Activated CD4-positive, alpha-beta T cell treated with anti-CD3 and anti-CD28 coated beads, Interleukin-2, amount 50 U/mL, for 24 hours (primary cell): ENCODE data around the gene MYO1H.
"Not testable (repeated sequence)": the region's sequence is repeated elsewhere in the genome, so short reads cannot be mapped to it uniquely, and the experiment has no call there.

Source experiments
- DNase-seq, 2 donors: peaks; one replicate each; pipeline ENCODE4 v3.0.0-alpha.2; 2020; ENCODE audit warnings: low read depth in 1 of 2, low spot score in 1 of 2

Gene MYO1H

GRCh38 chr12:109469517-109469916 lies 121.8 kb downstream of the MYO1H start:
- no peak for DNase-seq

DNA sequence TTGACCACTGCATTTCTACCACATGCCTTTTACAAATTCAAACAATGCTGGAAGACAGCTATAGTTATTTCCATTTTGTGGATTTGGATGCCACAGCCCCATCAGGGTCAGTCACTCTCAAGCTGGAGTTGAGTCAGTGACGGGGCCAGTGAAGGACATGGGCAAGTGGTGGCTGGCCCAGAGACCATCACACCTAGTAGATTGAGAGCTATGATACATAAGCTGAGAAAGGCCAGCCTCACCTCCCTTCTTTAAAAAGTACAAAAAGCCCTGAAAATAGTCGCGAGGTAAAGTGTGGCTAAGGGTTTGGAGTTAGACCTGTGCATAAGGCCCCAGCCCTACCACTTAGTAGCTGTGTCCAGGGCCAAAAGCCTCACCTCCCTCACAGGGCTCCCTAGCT lies 125.3 kb downstream of the MYO1H start:
- no peak for DNase-seq

DNA sequence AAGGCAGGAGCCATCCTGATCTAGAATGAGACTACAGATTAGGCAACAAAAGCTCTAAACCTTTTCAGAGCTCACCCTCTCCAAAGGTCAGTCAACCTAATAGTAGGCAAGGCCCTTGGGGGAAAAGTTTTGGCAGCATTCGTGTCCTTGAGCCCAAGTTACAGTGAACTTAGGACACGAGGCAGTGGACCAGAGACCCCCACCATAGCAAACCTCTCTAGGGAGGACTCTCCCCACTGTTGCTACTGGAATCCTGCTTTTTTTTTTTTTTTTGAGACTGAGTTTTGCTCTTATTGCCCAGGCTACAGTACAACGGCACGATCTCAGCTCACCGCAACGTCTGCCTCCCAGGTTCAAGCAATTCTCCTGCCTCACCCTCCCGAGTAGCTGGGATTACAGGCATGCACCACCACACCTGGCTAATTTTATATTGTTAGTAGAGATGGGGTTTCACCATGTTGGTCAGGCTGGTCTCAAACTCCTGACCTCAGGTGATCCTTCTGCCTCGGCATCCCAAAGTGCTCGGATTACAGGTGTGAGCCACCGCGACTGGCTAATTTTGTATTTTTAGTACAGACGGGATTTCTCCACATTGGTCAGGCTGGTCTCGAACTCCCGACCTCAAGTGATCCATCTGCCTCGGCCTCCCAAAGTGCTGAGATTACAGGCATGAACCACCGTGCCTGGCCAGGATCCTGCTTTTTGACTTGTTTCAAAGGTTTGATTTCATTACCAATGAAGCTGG lies 126.0 kb downstream of the MYO1H start:
- not testable (repeated sequence) for DNase-seq

DNA sequence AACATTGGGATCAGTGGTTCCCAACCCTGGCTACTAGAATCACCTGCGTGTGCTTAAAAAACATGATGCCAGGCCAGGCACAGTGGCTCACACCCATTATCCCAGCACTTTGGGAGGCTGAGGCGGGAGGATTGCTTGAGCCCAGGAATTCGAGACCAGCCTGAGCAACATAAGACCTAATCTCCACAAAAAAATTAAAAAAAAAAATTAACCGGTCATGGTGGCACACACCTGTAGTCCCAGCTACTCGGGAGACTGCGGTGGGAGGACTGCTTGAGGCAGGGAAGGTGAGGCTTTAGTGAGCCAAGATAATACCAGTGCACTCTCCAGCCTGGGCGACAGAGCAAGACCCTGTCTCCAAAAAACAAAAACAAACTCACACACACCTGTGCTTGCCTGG lies 127.4 kb downstream of the MYO1H start:
- no peak for DNase-seq

- no peak for DNase-seq
Observed at GRCh38 chr12:109475993-109476806, 128.5 kb downstream of the MYO1H start.

DNA sequence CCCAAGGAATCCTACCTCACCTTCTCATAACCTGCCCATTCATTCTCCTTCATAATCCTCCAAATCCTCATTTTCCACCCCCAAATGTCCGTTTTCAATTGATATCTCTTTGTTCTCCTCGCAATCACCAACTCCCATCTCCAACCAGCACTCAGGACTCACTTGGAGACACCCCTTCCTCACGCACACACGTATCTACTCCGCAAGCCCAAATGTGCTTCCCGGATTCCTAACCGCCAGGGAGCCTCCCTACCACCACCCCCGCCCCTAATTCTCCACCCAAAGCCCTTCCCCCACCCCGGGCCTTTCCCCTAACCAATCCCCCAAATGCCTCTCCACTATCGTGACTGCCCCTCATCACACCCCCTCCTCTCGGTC lies 129.1 kb downstream of the MYO1H start:
- no peak for DNase-seq

DNA sequence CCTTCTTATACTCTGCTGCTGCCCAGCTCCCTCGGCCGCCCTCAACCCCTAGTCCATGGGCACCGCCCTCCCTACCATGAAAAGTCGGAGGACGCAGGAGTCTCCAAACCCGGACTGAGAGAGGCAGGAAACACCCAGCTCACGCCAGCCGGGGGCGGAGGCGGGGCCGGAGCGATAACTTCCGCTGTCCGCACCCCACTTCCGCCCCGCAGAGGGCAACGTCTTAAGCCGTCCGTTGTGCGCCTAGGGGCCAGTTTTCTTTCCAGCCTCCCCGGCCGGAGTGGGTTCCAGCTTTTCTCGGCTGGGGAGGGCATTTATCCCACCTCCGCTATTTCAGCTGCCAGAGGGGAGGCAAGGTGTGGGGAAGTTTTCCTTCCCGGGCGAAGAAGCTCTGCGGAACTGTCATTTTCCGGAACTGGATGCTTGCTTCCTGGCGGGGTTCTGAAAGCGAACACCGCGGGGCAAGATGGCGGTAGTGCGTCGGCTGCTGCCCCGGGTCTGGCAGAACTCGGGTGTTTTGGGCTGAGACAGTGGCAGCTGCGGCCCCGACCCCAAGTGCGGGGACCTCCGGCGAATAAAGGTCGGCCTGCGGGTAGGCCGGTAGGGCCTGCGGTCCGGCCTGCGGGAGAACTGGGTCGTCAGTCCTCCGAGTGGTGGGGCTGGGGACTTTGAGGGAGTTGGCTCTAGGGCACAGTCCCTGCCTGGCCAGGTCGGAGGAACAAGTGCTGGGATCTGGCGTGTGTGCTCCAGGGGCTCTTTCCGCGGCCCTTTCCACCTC lies 129.7 kb downstream of the MYO1H start, which contains the start of the genes KCTD10 and UBE3B:
Gene KCTD10, minus strand, starts transcription at position 116 of the 778 bp plus-strand sequence. Its CDS starts 38 bp downstream, at position 78.
Gene UBE3B, plus strand, starts transcription at position 450 of the 778 bp plus-strand sequence. CDS start 5,918 bp downstream, outside the sequence.
- DNase-seq, result peak; percentile 74 to 80

DNA sequence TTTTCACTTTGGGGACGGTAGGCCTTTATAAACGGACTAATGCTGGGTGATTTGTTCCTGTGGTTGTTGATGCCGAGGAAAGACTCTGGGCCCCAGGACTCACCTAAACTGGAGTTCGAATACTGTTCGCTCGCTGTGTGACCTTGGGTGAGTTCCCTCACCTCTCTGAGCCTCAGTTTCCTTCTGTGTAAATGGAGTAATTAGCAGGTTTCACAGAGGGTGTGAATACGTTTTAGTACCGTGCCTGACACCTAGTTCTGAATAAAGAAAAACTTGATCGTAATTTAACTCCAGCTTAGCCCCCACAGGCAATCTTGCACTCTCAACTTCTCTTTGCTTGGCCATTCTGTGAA lies 130.2 kb downstream of the MYO1H start:
- DNase-seq, result no peak

DNA sequence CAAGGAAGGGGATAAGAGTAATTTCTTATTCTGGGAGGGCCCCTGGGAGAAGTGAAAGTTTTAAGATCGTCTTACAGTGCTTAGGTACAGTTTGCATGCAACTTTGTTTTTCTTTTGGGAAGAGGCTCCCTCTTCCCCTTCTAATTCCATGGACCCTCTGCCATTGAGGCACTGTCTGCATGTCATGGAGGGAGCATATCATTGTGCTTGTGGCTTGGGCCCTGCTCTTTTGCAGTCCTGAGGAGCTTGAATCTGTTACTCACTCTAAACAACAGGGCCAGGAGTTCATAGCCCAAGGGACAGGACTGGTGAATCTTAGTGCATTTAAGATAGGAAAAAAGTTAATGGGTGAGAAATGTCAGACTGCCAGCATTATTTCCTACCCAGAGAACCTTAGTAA lies 132.1 kb downstream of the MYO1H start:
- no peak for DNase-seq

DNA sequence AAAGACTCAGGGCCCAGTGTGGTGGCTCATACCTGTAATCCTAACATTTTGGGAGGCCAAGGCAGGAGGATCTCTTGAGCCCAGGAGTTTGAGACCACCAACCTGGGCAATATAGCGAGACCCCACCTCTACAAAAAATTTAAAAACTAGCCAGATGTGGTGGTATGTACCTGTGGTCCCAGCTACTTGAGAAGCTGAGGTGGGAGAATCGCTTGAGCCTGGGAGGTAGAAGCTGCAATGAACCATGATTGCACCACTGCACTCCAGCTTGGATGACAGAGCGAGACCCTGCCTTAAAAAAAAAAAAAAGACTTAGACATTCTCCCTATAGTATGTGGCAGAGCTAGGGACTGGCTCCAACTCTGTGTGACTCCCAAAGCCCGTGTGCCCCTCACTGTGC lies 132.7 kb downstream of the MYO1H start:
- no peak for DNase-seq

DNA sequence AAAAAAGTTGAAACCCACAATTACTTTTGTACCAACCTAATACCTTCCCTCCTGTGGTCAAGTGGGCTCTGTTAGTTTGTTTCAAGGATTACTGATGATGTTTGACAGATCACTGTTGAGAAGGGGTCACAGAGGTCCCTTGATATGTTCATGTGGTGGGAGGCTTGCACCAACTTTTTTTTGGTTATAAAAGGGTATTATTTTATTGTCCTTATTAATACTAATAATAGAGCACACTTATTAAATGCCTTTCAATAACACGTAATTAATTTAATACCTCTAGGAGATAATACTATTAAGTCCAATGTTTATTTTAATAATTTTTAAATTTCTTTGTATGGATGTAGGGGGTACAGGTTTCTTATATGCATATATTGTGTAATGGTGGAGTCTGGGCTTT lies 134.2 kb downstream of the MYO1H start:
- no peak for DNase-seq

- no peak for DNase-seq
Observed at GRCh38 chr12:109482491-109482890, 134.8 kb downstream of the MYO1H start.

GRCh38 chr12:109482894-109483293 lies 135.2 kb downstream of the MYO1H start:
- DNase-seq, result no peak

GRCh38 chr12:109483346-109483745 lies 135.6 kb downstream of the MYO1H start:
- no peak for DNase-seq

- DNase-seq, result no peak
Observed at GRCh38 chr12:109485201-109485600, 137.5 kb downstream of the MYO1H start.

DNA sequence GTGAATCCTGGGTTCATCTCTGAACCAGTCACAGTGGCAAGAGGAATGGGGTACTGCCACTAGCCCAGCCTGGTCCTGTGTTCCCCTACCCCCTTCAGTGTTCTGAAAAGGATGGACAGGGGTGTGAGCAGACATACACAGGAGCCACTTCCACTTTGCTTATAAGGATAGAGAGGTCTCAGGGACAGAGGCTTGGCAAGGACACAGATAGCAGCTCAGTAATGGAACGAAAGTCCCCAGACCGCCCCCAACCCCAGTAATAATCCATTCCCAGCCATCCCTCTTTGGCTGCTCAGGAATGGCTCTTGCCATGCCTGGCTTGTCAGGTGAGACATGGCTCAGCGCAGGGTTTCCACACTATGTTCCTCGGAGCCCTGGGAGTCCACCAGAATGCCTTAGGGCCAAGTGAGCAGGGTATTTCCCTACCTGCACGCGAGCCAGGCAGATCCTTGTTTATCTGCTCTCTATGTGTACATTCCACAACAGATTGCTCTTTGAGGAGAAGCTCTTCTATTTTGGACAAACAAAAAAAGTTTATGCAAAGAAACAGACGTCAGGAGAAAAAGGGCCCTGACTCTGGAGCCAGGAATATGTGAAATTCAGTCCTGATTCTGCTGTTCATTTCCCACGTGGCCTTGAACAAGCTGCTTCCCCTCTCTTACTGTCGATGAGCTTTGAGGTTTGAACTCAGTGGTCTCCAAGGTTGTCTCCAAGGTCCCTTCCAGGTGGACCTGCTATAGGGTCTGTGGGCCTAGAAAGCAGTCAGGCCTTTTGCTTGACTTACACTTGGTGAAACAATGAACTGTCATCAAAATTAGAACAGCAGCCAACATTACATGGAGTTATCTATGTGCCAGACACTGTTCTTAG lies 139.7 kb downstream of the MYO1H start:
- no peak for DNase-seq

GRCh38 chr12:109488051-109488665 lies 140.5 kb downstream of the MYO1H start:
- no peak for DNase-seq

- no peak for DNase-seq
Observed at GRCh38 chr12:109489016-109489954, 141.6 kb downstream of the MYO1H start.

GRCh38 chr12:109489955-109490565 lies 142.4 kb downstream of the MYO1H start:
- no peak for DNase-seq
